Spinal cord (tissue), 10 donors: ENCODE data around the gene LCAT. TPM values are rescaled to one million over a fixed set of nuclear protein-coding genes. Genes with fewer than 3 reads are reported as not detected.

Experiments
- DNase-seq, 6 donors: peaks; one replicate each; pipeline versions ENCODE4 v3.0.0 to v3.0.0-alpha.2; 2013 to 2015; ENCODE audit warnings: low spot score in 6 of 6, low read depth in 4 of 6
- H3K27ac ChIP-seq: one replicate; pipeline ENCODE4 v1.5.1; 2013; ENCODE audit warnings: low read depth, low read length, control low read depth
- H3K27me3 ChIP-seq: one replicate; pipeline ENCODE4 v1.6.1; 2013; ENCODE audit warnings: low read length; ENCODE audit not compliant: control insufficient read depth, insufficient read depth
- H3K36me3 ChIP-seq: one replicate; pipeline ENCODE4 v1.6.1; 2013; ENCODE audit warnings: low read length; ENCODE audit not compliant: control insufficient read depth, insufficient read depth
- H3K4me1 ChIP-seq: one replicate; pipeline ENCODE4 v1.6.1; 2013; ENCODE audit warnings: low read length; ENCODE audit not compliant: control insufficient read depth, insufficient read depth
- H3K4me3 ChIP-seq: one replicate; pipeline ENCODE4 v1.5.1; 2013; ENCODE audit warnings: low read depth, low read length, control low read depth
- H3K9me3 ChIP-seq: one replicate; pipeline ENCODE4 v1.6.1; 2013; ENCODE audit warnings: low read length; ENCODE audit not compliant: control insufficient read depth, insufficient read depth
- WGBS: methylation state at CpG from one replicate; pipeline ENCODE4 v1.1.5; 2013; ENCODE audit warnings: missing lambda C conversion rate; ENCODE audit not compliant: insufficient coverage; 5-methylcytosine and 5-hydroxymethylcytosine counted together
- long read RNA-seq, 4 donors: transcript quantifications; one replicate each; lab custom pipeline, GENCODE V29; 2026
- polyA plus RNA-seq, 2 donors: library from polyadenylated mRNA; unstranded; fragments of 120-200 nt; gene quantifications; one replicate each; pipeline ENCODE4 v1.2.1, GENCODE V29; 2013; ENCODE audit not compliant: insufficient read length in 2 of 2
- total RNA-seq, 2 donors: library from RNA; depleted of rRNA in 1 of 2; stranded (reverse); fragments of 120-200 nt in 1 of 2; fragments of >200 nt in 1 of 2; gene quantifications; one replicate each; pipeline versions ENCODE4 v1.2.3 to v1.2.4, GENCODE V29; 2013 to 2014
- donor health status: healthy.

The LCAT gene, protein sequence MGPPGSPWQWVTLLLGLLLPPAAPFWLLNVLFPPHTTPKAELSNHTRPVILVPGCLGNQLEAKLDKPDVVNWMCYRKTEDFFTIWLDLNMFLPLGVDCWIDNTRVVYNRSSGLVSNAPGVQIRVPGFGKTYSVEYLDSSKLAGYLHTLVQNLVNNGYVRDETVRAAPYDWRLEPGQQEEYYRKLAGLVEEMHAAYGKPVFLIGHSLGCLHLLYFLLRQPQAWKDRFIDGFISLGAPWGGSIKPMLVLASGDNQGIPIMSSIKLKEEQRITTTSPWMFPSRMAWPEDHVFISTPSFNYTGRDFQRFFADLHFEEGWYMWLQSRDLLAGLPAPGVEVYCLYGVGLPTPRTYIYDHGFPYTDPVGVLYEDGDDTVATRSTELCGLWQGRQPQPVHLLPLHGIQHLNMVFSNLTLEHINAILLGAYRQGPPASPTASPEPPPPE
- total RNA-seq (10 to 100 TPM in 1 of 2 donors, 1 to 10 TPM in 1; 5.8 to 18.4 TPM), polyA plus RNA-seq (10 to 100 TPM; 35.3 to 50.0 TPM)
- long read RNA-seq, donor 1, transcript LCAT-204 (5 exons, 1,240 nt) = major isoform, 5 of 12 reads
- long read RNA-seq, donor 1, partial matches to known transcripts = 7 of 12 reads
- long read RNA-seq, donor 1, other reads (novel, unspliced or antisense) = 0 of 12 reads
- long read RNA-seq, donor 2, partial matches to known transcripts = 0 of 6 reads
- long read RNA-seq, donor 2, other reads (novel, unspliced or antisense) = 0 of 6 reads
- long read RNA-seq, donor 3, partial matches to known transcripts = 0 of 4 reads
- long read RNA-seq, donor 3, other reads (novel, unspliced or antisense) = 0 of 4 reads
- long read RNA-seq, donor 4, partial matches to known transcripts = 5 of 10 reads
- long read RNA-seq, donor 4, other reads (novel, unspliced or antisense) = 0 of 10 reads

DNA sequence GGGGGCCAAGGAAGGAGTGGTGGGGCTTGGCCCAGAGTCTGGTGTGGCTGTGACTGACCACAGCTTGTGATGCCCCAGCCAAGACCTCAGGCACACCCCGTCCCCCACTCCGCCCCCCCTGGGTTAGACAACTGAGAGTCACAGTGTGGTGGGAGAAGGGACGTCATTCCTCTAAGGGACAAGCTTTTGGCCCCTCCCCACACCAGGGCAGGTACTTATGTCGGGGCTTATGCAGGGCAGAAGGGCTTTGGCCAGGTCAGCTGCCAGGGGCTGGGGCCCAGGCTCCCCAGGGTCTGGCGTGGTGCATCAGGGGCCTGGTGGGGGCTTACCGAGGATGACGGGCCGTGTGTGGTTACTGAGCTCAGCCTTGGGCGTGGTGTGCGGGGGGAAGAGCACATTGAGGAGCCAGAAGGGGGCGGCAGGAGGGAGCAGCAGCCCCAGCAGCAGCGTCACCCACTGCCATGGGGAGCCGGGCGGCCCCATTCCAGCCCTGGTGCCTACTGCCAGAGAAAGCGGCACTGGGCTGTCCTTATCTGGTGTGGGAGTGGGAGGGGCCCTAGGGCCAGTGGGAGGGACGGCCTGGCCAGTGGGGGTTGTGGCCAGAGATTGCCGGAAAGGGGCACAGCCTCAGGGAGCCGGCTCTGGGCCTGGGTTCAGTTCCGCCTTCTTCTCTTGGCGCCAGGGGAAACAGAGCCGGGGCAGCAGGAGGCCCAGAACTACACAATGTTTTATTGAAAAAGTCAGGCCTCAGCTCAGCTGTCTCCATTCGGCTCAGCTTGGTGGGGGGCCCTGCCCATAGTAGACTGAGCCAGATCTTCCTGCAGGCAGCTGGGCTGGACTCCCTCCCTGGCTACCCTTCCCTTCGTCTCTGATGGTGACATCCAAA lies at the start of gene LCAT:
Gene LCAT, minus strand, starts transcription at position 502 of the 886 bp plus-strand sequence. Its CDS starts 19 bp downstream, at position 483.
- Histone ChIP-seq H3K4me3 (no peak within 1 kb of the TSS), H3K4me1 (peaks cover 61% of the 10 kb centered on the region), H3K36me3 (peaks cover 92% of the 10 kb centered on the region), H3K27ac (peak within 1 kb of the TSS; percentile 86), H3K9me3 (no peaks in the 10 kb centered on the region), H3K27me3 (no peaks in the 10 kb centered on the region)
- DNase-seq = peak in 3 of 6 donors; percentile 71 to 90 (median 81)
- 25% methylated on average over 20 of the region's 23 CpGs for WGBS

DNA sequence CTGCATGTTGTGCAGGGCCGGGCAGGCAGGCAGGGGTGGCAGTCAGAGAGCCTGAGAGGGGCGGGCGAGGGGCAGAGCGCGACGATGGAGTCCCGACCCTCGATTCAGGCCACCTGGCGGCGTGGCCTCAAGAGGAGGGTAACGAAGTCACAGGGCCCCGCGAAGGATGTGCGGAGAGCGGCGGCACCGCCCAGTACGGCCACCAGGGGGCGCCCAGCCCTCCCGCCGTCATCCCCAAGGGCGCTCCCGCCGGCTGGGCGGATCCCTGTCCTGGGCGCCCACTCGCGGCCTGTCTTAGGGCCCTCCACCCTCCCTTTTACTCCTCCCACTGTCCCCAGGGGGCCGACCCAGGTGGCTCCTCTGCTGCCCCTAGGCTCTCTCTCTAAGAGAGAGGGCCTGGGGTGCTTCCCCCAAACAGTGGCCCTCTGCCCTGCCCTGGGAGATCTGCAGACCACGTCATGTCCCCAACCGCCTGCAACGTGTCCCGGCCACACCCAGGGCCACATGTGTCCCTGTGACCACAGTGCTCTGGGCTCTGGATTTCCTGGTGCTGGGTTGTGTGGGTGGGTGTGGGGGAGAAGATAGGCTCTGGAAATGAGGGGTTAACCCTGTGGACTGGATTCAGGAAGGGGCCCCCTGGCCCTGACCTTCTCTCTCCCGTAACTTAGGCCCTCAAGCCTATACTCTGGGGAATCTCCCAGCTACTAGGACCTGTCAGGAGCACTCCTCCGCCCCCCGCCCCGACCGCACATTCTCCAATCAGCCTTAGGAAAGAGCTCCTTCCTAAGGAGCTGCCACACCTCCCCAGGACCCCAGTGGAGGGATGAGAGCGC lies 49.5 kb upstream of the LCAT start:
- DNase-seq = peak in 3 of 6 donors; percentile 6 to 74 (median 62)
- Histone ChIP-seq H3K36me3 (no peaks in the 10 kb centered on the region), H3K9me3 (no peaks in the 10 kb centered on the region), H3K27ac (no peak overlapping the region), H3K27me3 (no peaks in the 10 kb centered on the region), H3K4me1 (peaks cover 12% of the 10 kb centered on the region), H3K4me3 (no peak overlapping the region)
- 7% methylated on average over 35 of the region's 39 CpGs for WGBS

DNA sequence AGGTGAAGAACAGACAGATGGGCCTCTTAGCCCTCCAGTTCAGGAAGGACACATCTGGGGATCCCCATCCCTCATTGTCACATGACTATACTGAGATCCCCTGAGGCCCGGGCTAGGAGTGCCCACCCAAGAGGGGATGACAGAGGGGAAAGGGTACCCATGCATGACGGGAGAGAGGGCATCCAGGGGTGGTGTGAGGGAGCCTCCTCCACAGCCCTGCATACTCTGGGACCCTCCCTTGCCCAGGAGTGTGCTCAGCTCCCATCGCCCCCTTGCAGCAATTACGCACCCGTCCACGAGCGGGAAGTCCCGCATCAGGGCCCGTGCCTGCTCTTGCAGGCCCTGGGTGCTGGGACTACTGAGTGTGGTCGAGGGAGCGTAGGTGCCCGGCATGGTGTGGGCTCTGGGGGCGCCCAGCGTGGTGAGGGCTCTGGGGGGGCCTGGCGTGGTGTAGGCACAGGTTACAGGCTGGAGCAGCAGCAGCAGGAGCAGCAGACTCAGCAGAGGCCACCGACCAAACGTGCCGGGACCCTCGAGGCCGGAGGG lies 48.8 kb upstream of the LCAT start:
- WGBS = 72% methylated on average over 18 of the region's 20 CpGs
- H3K4me3 ChIP-seq = no peak overlapping the region

DNA sequence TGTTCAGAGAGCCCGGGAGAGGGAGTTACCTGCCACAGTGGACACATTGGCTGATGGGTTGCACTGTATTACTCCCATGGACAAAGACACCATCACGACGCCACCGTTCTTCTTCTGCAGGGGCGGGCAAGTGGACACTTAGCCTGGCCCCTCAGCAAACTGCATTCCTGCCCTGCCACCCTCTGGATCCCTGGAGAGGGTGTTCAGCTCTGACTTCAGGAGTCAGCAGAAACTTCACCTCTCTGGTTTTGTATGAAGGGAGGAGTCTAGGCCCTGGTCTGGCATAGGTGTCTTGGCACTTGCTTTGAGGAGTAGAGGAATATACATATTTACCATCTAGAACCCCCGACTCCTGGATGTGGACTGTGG lies 46.1 kb upstream of the LCAT start:
- Histone ChIP-seq H3K27me3 (no peaks in the 10 kb centered on the region), H3K9me3 (no peaks in the 10 kb centered on the region), H3K36me3 (no peaks in the 10 kb centered on the region), H3K4me1 (peaks cover 19% of the 10 kb centered on the region), H3K27ac (no peak overlapping the region), H3K4me3 (no peak overlapping the region)
- whole genome bisulfite sequencing = 100% methylated on average over 1 of the region's 6 CpGs
- DNase-seq = no peak

More for the DNA sequence above, 48.8 kb upstream of the LCAT start:
- DNase-seq = no peak
- H3K9me3 ChIP-seq = no peaks in the 10 kb centered on the region
- H3K27me3 ChIP-seq = no peaks in the 10 kb centered on the region
- no peak overlapping the region for H3K27ac ChIP-seq
- H3K36me3 ChIP-seq = no peaks in the 10 kb centered on the region
- H3K4me1 ChIP-seq = peaks cover 13% of the 10 kb centered on the region

- Histone ChIP-seq H3K4me1 (peaks cover 19% of the 10 kb centered on the region), H3K27ac (no peak overlapping the region), H3K36me3 (no peaks in the 10 kb centered on the region), H3K4me3 (no peak overlapping the region), H3K27me3 (no peaks in the 10 kb centered on the region), H3K9me3 (no peaks in the 10 kb centered on the region)
- WGBS = 89% methylated on average over 8 of the region's 8 CpGs
- no peak for DNase-seq
Observed at GRCh38 chr16:67989322-67990017, 45.5 kb upstream of the LCAT start.

DNA sequence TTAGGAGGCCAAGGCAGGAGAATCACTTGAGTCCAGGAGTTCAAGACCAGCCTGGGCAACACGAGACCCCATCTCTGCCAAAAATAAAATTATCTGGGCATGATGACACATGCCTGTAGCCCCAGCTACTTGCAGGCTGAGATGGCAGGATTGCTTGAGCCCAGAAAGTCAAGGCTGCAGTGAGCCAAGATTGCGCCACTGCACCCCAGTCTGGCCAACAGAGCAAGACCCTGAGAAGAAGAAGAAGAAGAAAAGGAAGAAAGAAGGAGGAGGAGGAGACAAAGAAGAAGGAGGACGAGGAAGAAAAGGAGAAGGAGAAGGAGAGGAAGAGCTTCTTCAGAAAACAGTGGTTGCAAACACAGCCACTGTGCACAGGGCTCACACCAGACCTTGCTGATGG lies 44.8 kb upstream of the LCAT start:
- Histone ChIP-seq H3K36me3 (no peaks in the 10 kb centered on the region), H3K27me3 (no peaks in the 10 kb centered on the region), H3K4me3 (no peak overlapping the region), H3K4me1 (peaks cover 21% of the 10 kb centered on the region), H3K27ac (no peak overlapping the region), H3K9me3 (no peaks in the 10 kb centered on the region)
- DNase-seq = no peak
- WGBS = 97% methylated on average over 2 of the region's 3 CpGs

DNA sequence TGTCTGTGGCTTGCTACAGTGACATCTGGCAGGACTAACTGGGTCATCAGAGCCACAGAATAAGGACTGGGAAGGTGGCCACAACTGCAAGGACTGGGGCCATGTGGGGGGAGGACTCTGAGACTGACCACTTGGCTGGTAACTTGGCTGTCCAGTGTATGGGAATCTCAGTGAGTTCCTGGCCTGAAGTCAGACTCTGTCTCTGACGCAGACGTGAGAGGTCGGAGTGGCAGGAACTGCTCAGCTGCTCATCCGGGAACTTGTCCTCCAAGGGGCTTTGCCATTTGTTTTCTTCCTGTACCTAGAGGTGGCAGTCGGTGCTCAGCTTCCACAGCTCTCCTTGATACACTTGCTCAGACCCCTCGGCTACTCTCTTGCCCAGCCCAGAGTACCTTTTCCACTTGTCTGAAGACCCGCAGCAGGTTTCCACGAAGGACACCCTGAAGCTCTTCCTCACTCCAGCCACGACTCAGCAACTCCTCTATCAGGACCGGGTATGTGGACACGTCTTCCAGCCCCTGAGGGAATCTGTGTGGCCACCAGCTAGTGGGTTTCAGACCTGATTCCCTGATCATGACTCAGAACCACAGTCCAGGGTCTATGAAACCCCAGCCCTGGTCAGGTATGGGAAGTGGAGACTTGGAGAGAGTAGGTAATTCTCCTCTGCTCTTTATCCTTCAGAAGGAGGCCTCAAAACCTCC lies 43.7 kb upstream of the LCAT start:
- H3K27ac ChIP-seq = peak overlapping the region; percentile 7
- H3K36me3 ChIP-seq = no peaks in the 10 kb centered on the region
- H3K4me3 ChIP-seq = no peak overlapping the region
- peaks cover 10% of the 10 kb centered on the region for H3K4me1 ChIP-seq
- 67% methylated on average over 11 of the region's 11 CpGs for WGBS
- peak in 1 of 6 donors; percentile 54 for DNase-seq
- H3K9me3 ChIP-seq = no peaks in the 10 kb centered on the region
- H3K27me3 ChIP-seq = no peaks in the 10 kb centered on the region

- Histone ChIP-seq H3K27me3 (no peaks in the 10 kb centered on the region), H3K4me1 (peaks cover 10% of the 10 kb centered on the region), H3K36me3 (no peaks in the 10 kb centered on the region), H3K4me3 (no peak overlapping the region), H3K27ac (no peak overlapping the region), H3K9me3 (no peaks in the 10 kb centered on the region)
- WGBS = 97% methylated on average over 4 of the region's 5 CpGs
- DNase-seq = no peak
Observed at GRCh38 chr16:67986949-67987348, 43.0 kb upstream of the LCAT start.
